Omental fat pad (tissue), 4 donors: Measurements from ENCODE around the gene EXOC6B. TPM values are rescaled to one million over a fixed set of nuclear protein-coding genes. Genes with fewer than 3 reads are reported as not detected.

Experiments
- ATAC-seq: fragments of 150-250 bp; one replicate; pipeline ENCODE4 v1.9.1; 2016; ENCODE audit warnings: mild to moderate bottlenecking, moderate library complexity; ENCODE audit not compliant: low FRiP score
- DNase-seq: peaks from one replicate; pipeline ENCODE4 v3.0.0-alpha.2; 2019; ENCODE audit warnings: low spot score
- total RNA-seq, 4 donors: library from RNA; depleted of rRNA; stranded (reverse); fragments of >200 nt; gene quantifications; one replicate each; pipeline ENCODE4 v1.1.0, GENCODE V29; 2016
- TF ChIP-seq, protein P1 (sequence below), 3 donors: fragments of 450-650 bp; IDR thresholded peaks; one replicate each; pipeline ENCODE4 v1.5.1; 2016 to 2017; ENCODE audit warnings: antibody characterized with exemption in 3 of 3, mild to moderate bottlenecking in 3 of 3, moderate library complexity in 2 of 3

EXOC6B gene
- total RNA-seq, 4 donors from 2014 or later: 25.6 to 38.3 (median 30.1) TPM

DNA sequence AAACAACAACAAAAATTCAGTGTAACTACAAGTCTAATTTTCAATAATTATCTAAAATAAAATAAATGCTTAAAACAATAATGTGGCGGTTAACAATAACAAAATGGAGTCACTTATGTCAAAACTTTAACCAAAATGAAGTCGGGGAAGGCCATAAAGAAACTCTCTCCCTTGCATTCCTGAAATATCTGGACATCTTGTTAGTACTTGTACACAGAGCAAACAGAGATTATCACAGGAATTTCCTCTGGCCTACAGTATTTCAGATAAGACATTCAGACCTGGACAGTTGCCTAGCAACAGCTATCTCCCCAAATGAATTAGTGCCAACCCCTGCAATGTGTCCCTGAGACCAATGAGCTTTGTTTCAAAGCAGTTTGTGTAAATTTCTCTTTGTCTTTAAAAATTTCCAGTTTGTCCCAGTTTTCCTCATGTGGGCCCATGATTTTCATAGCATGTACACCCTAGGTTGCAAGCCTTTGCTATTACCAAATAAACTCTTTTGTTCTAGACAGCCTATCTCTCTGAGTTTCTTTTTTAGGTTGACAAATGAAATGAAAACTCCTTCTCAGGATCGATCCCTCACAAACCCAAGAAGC is 68.6 kb downstream of the EXOC6B start:
- TF ChIP-seq, protein P1, sequence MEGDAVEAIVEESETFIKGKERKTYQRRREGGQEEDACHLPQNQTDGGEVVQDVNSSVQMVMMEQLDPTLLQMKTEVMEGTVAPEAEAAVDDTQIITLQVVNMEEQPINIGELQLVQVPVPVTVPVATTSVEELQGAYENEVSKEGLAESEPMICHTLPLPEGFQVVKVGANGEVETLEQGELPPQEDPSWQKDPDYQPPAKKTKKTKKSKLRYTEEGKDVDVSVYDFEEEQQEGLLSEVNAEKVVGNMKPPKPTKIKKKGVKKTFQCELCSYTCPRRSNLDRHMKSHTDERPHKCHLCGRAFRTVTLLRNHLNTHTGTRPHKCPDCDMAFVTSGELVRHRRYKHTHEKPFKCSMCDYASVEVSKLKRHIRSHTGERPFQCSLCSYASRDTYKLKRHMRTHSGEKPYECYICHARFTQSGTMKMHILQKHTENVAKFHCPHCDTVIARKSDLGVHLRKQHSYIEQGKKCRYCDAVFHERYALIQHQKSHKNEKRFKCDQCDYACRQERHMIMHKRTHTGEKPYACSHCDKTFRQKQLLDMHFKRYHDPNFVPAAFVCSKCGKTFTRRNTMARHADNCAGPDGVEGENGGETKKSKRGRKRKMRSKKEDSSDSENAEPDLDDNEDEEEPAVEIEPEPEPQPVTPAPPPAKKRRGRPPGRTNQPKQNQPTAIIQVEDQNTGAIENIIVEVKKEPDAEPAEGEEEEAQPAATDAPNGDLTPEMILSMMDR (IDR thresholded peaks at IDR 0.05): no peak
- ATAC-seq (no peak), DNase-seq (no peak)

DNA sequence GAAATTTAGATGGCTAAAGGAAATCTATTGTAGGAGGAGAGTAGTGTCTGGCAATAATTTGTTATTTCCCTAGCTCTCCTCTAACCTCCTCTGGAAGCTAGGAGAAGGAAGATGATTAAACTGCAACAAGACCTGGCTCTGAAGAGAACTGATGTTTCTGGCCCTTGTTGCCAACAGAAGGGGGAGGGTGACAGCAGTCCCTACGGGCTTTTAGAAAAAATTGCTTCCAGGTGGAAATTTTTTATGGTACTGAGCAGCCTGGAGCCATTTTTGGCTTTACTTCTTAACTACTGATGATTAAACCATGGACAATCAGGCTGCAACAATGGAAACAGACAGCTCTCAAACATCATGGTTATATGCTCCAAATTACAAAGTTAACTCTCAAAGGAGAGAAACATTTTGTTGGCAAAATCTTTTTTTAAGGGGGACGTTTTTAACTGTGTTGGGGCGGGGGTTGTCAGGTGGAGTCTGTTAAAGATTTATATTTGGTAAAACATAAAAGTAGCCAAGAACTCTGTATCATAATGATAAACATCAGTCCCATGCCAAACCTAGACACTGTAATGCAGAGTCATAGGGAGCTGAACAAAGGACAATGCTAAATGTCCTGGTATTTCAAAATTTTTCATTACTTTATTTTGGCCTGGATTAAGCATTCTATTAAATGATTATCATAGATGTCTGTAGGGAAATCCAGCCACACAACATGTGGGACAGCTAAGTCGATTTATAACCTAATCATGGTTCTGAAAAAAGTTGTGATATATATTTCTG is 70.0 kb downstream of the EXOC6B start:
- no peak for ATAC-seq
- TF ChIP-seq, protein P1 (IDR thresholded peaks at IDR 0.05): no peak
- DNase-seq: no peak

DNA sequence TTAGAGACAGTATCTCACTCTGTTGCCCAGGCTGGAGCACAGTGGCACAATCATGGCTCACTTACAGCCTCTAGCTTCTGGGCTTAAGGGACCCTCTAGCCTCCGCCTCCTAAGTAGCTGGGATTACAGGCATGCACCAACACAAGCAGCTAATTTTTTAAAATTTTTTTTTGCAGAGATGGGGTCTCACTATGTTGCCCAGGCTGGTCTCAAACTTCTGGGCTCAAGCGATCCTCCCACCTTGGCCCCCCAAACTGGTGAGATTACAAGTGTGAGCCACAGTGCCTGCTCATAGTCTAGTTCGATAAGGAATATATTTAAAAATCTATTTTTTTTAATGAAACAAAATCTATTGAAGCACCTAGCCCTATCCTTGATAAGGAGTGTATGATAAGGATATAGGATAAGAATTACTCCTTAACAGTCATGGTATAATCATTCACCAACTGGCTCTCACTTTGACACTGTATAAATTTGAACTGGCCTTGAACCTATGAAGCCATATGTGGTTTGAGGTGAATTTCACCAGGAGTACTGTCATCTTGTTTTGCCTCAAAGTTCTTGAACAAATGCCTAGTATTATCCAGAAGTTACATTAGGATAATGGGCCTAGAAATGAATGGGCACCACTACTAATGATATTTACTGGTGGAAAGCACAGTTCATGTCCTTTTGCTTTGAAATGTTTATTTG is 71.1 kb downstream of the EXOC6B start:
- TF ChIP-seq, protein P1 (IDR thresholded peaks at IDR 0.05): no peak
- ATAC-seq (no peak), DNase-seq (no peak)

DNA sequence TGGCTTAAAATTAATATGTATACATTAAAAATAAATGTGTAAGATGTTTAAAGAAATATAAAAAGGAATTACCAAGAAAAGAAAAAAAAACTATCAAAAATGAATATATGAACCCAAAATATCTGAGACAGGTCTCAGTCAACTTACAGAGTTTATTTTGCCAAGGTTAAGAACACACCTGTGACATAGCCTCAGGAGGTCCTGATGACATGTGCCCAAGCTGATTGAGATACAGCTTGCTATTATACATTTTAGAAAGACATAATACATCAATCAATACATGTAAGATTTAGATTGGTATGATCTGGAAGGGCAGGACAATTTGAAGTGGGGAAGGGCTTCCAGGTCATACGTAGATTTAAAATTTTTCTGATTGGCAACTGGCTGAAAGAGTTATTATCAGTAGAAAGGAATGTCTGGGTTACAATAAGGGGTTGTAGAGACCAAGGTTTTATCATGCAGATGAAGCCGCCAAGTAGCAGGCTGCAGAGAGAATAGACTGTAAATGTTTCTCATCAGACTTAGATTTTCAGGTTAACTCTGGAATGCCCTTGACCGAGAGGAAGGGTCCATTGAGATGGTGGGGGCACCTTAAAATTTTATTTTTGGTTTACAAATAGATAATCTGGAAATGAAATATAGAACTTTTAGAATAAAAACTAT is 74.7 kb downstream of the EXOC6B start:
- ATAC-seq (no peak), DNase-seq (no peak)

DNA sequence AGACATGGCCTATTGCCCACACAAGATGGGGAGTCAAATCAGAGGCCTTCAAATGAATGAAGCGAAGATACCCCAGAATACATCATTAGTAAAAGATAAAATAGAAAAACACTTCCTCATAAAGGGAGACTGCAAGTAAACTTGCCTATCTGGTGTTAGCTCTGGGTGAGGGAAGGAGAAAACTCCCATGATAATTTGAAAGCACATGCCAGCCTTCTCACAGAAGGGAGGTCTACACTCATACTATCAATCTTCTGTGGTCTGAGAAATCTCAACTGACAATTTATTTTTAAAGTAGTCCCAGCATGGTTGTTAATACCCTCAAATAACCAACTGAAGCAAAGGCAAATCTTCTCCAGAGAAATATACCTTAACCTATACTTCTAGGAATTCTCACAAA is 75.4 kb downstream of the EXOC6B start:
- TF ChIP-seq, protein P1 (IDR thresholded peaks at IDR 0.05): no peak
- ATAC-seq (no peak), DNase-seq (no peak)

More for the DNA sequence above, 74.7 kb downstream of the EXOC6B start:
- TF ChIP-seq, protein P1 (IDR thresholded peaks at IDR 0.05): no peak

DNA sequence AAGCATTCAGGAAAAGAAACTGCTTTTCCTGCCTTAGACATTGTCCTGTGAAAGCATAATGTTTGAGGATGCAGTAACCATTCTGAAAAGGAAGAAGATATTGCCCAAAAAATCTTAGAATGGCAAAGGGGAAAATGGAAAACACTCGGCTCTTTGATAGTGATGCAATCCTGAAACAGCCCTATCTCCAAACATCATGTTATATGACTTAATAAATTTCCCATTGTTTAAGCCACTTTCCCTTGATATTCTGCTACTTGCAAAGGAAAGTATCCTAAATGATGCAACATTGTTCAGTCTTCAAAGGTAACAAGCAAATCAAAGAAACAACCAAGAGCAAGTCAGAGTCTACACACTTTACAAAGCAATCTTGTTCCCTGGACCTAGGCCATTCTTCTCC is 78.5 kb downstream of the EXOC6B start:
- ATAC-seq: no peak
- TF ChIP-seq, protein P1 (IDR thresholded peaks at IDR 0.05): no peak
- DNase-seq: no peak
